Measurements from ENCODE around the gene CHP2.

- TF ChIP-seq, protein P1, sequence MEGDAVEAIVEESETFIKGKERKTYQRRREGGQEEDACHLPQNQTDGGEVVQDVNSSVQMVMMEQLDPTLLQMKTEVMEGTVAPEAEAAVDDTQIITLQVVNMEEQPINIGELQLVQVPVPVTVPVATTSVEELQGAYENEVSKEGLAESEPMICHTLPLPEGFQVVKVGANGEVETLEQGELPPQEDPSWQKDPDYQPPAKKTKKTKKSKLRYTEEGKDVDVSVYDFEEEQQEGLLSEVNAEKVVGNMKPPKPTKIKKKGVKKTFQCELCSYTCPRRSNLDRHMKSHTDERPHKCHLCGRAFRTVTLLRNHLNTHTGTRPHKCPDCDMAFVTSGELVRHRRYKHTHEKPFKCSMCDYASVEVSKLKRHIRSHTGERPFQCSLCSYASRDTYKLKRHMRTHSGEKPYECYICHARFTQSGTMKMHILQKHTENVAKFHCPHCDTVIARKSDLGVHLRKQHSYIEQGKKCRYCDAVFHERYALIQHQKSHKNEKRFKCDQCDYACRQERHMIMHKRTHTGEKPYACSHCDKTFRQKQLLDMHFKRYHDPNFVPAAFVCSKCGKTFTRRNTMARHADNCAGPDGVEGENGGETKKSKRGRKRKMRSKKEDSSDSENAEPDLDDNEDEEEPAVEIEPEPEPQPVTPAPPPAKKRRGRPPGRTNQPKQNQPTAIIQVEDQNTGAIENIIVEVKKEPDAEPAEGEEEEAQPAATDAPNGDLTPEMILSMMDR (IDR thresholded peaks at IDR 0.05; ENCODE audit: insufficient read depth, low read depth, low read length): no peak
- no peak for TF ChIP-seq EZH2 (IDR thresholded peaks at IDR 0.05; ENCODE audit: insufficient read depth, low read length)
Observed at GRCh38 chr16:23768581-23768980, 13.8 kb downstream of the CHP2 start.
